Measurements from ENCODE around the gene PPM1G. TPM values are rescaled to one million over a fixed set of nuclear protein-coding genes. Genes with fewer than 3 reads are reported as not detected.
A peak's percentile ranks its signal among the peaks of the same experiment; 100 is the strongest.

PPM1G gene
- total and polyA plus RNA-seq, 3 experiments from 2014 or later, result 104 to 191 (median 189) TPM

- Mint-ChIP-seq H3K9me3 (no peaks in the 10 kb centered on the region), H3K27me3 (peaks cover 0 to 10% of the 10 kb centered on the region in 2 donors), H3K4me3 (peak overlapping the region in 1 of 7 donors; percentile 82), H3K4me1 (peaks cover 17 to 23% (median 21%) of the 10 kb centered on the region in 3 donors), H3K36me3 (peaks cover 0 to 4% (median 0%) of the 10 kb centered on the region in 3 donors), H3K27ac (peak overlapping the region in 1 of 8 donors; percentile 71)
- no peaks in the 10 kb centered on the region for H3K36me3 ChIP-seq (ENCODE audit: insufficient read depth, low read length)
- H3K4me1 ChIP-seq (ENCODE audit: insufficient read depth, low read length), result peaks cover 16% of the 10 kb centered on the region
- POLR2A ChIA-PET, result no interaction called here
- CTCF ChIA-PET, result no interaction called here
- no peak for DNase-seq
- H3K4me3 ChIP-seq (ENCODE audit: low read length), result no peak overlapping the region
- no peaks in the 10 kb centered on the region for H3K27me3 ChIP-seq (ENCODE audit: insufficient read depth, low read length, poor library complexity, severe bottlenecking)
- H3K9me3 ChIP-seq (ENCODE audit: low read length), result no peaks in the 10 kb centered on the region
- H3K27ac ChIP-seq (ENCODE audit: low read depth, low read length), result no peak overlapping the region
Observed at GRCh38 chr2:27412419-27413152, 3.2 kb upstream of the PPM1G start.

- ChIA-PET POLR2A (interaction anchor here (0.7 to 3.0 kb wide), 8 partner anchors 20 to 255 kb away, joined by 3 to 25 read pairs (median 4); partner anchors contain the start of genes GTF3C2, MPV17, NRBP1 and SLC4A1AP), CTCF (interaction anchor here (1.3 to 2.1 kb wide), 4 partner anchors 21 to 274 kb away, joined by 3 to 7 read pairs (median 4); partner anchors contain the start of gene ZNF513)
- Histone ChIP-seq H3K27ac (ENCODE audit: low read depth, low read length) (peak overlapping the region; percentile 86), H3K36me3 (ENCODE audit: insufficient read depth, low read length) (no peaks in the 10 kb centered on the region), H3K4me3 (ENCODE audit: low read length) (peak overlapping the region; percentile 66), H3K9me3 (ENCODE audit: low read length) (no peaks in the 10 kb centered on the region), H3K4me1 (ENCODE audit: insufficient read depth, low read length) (peaks cover 34% of the 10 kb centered on the region), H3K27me3 (ENCODE audit: insufficient read depth, low read length, poor library complexity, severe bottlenecking) (no peaks in the 10 kb centered on the region)
- H3K27ac Mint-ChIP-seq, result peak overlapping the region; percentile 68 to 90 (median 88)
- DNase-seq, result no peak
- peaks cover 32 to 55% (median 47%) of the 10 kb centered on the region in 3 donors for H3K4me1 Mint-ChIP-seq
- H3K4me3 Mint-ChIP-seq, result peak overlapping the region; percentile 81 to 96 (median 90)
- H3K27me3 Mint-ChIP-seq, result peaks cover 0 to 10% of the 10 kb centered on the region in 2 donors
- H3K9me3 Mint-ChIP-seq, result no peaks in the 10 kb centered on the region
- H3K36me3 Mint-ChIP-seq, result peaks cover 0 to 25% (median 3%) of the 10 kb centered on the region in 3 donors
Observed at GRCh38 chr2:27408601-27409320, 630 bp downstream of the PPM1G start.

DNA sequence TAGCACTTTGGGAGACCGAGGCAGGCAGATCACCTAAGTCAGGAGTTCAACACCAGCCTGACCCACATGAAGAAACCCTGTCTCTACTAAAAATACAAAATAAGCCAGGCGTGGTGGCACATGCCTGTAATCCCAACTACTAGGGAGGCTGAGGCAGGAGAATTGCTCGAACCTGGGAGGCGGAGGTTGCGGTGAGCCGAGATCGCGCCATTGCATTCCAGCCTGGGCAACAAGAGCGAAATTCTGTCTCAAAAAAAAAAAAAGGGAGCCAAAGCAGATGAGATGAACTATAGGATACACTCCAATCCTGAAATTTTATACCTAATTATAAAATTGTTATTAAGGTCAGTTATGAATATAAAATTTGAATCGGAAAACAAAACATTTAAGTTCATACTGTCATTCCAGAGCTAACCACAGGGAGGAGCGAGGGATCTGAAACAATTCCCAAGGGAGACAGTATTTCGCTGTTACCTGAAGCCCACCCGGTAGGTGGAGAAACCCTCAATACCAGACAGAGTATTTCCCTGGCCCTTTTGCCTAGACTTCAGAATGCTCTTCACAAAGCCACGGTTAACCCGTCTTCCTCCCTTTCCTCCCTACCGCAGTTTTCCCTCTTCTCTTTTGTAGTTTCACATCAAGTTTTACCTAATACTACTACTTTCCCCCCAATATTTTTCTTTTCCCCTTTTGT, 1.4 kb downstream of the PPM1G start:
- Histone ChIP-seq H3K27me3 (ENCODE audit: insufficient read depth, low read length, poor library complexity, severe bottlenecking) (no peaks in the 10 kb centered on the region), H3K4me3 (ENCODE audit: low read length) (peak overlapping the region; percentile 66), H3K27ac (ENCODE audit: low read depth, low read length) (peak overlapping the region; percentile 86), H3K36me3 (ENCODE audit: insufficient read depth, low read length) (no peaks in the 10 kb centered on the region), H3K4me1 (ENCODE audit: insufficient read depth, low read length) (peaks cover 34% of the 10 kb centered on the region), H3K9me3 (ENCODE audit: low read length) (no peaks in the 10 kb centered on the region)
- Mint-ChIP-seq H3K27ac (peak overlapping the region; percentile 68 to 90 (median 88)), H3K27me3 (peaks cover 0 to 9% of the 10 kb centered on the region in 2 donors), H3K9me3 (no peaks in the 10 kb centered on the region), H3K4me3 (peak overlapping the region; percentile 81 to 96 (median 90)), H3K36me3 (peaks cover 0 to 28% (median 4%) of the 10 kb centered on the region in 3 donors), H3K4me1 (peaks cover 37 to 60% (median 53%) of the 10 kb centered on the region in 3 donors)
- no peak for DNase-seq
- POLR2A ChIA-PET, result interaction anchor here (0.7 to 3.0 kb wide), 2 partner anchors 21 to 212 kb away, joined by 3 to 25 read pairs; partner anchors contain the start of gene NRBP1
- CTCF ChIA-PET, result interaction anchor here (1.6 kb wide), 1 partner anchor 22 kb away, joined by 3 read pairs; no protein-coding TSS in a partner anchor

GRCh38 chr2:27400348-27401135, 8.8 kb downstream of the PPM1G start:
- no peak for DNase-seq
- Histone ChIP-seq H3K27me3 (ENCODE audit: insufficient read depth, low read length, poor library complexity, severe bottlenecking) (no peaks in the 10 kb centered on the region), H3K9me3 (ENCODE audit: low read length) (no peaks in the 10 kb centered on the region), H3K4me3 (ENCODE audit: low read length) (no peak overlapping the region), H3K36me3 (ENCODE audit: insufficient read depth, low read length) (no peaks in the 10 kb centered on the region), H3K4me1 (ENCODE audit: insufficient read depth, low read length) (peaks cover 5% of the 10 kb centered on the region), H3K27ac (ENCODE audit: low read depth, low read length) (no peak overlapping the region)
- Mint-ChIP-seq H3K9me3 (no peaks in the 10 kb centered on the region), H3K27ac (peak overlapping the region; percentile 11 to 91 (median 66)), H3K27me3 (no peaks in the 10 kb centered on the region), H3K36me3 (peaks cover 0 to 33% (median 4%) of the 10 kb centered on the region in 3 donors), H3K4me3 (peak overlapping the region in 1 of 7 donors; percentile 38), H3K4me1 (peaks cover 32 to 70% (median 61%) of the 10 kb centered on the region in 3 donors)
- CTCF ChIA-PET, result no interaction called here
- POLR2A ChIA-PET, result interaction anchor here (0.6 kb wide), 1 partner anchor 9 kb away, joined by 3 read pairs; the partner anchor contains the start of gene PPM1G

DNA sequence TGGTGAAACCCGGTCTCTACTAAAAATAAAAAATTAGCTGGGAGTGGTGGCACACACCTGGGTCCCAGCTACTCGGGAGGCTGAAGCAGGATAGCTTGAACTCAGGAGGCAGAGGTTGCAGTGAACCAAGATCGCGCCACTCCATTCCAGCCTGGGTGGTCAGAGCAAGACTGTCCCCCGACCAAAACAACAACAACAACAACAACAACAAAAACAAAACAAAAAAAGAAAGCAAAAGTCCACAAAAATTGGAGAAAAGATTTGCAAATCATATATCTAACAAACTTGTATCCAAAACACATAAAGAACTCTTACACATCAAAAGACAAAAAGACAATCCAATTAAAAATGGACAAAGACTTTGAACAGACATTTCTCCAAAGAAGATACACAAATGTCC, 10.4 kb downstream of the PPM1G start:
- H3K27ac Mint-ChIP-seq, result peak overlapping the region in 2 of 8 donors; percentile 72 to 89
- no peaks in the 10 kb centered on the region for H3K27me3 Mint-ChIP-seq
- Histone ChIP-seq H3K4me3 (ENCODE audit: low read length) (no peak overlapping the region), H3K27me3 (ENCODE audit: insufficient read depth, low read length, poor library complexity, severe bottlenecking) (no peaks in the 10 kb centered on the region), H3K4me1 (ENCODE audit: insufficient read depth, low read length) (peaks cover 5% of the 10 kb centered on the region), H3K36me3 (ENCODE audit: insufficient read depth, low read length) (no peaks in the 10 kb centered on the region), H3K27ac (ENCODE audit: low read depth, low read length) (no peak overlapping the region), H3K9me3 (ENCODE audit: low read length) (no peaks in the 10 kb centered on the region)
- H3K4me1 Mint-ChIP-seq, result peaks cover 35 to 63% (median 63%) of the 10 kb centered on the region in 3 donors
- peak overlapping the region in 1 of 7 donors; percentile 28 for H3K4me3 Mint-ChIP-seq
- ChIA-PET CTCF (no interaction called here), POLR2A (no interaction called here)
- DNase-seq, result no peak
- H3K9me3 Mint-ChIP-seq, result no peaks in the 10 kb centered on the region
- H3K36me3 Mint-ChIP-seq, result peaks cover 0 to 26% (median 4%) of the 10 kb centered on the region in 3 donors

- Histone ChIP-seq H3K36me3 (ENCODE audit: insufficient read depth, low read length) (no peaks in the 10 kb centered on the region), H3K27me3 (ENCODE audit: insufficient read depth, low read length, poor library complexity, severe bottlenecking) (no peaks in the 10 kb centered on the region), H3K4me1 (ENCODE audit: insufficient read depth, low read length) (peaks cover 22% of the 10 kb centered on the region), H3K9me3 (ENCODE audit: low read length) (no peaks in the 10 kb centered on the region), H3K27ac (ENCODE audit: low read depth, low read length) (no peak overlapping the region), H3K4me3 (ENCODE audit: low read length) (no peak overlapping the region)
- H3K4me3 Mint-ChIP-seq, result peak overlapping the region in 1 of 7 donors; percentile 19
- ChIA-PET POLR2A (no interaction called here), CTCF (interaction anchor here (1.5 kb wide), 1 partner anchor 20 kb away, joined by 3 read pairs; no protein-coding TSS in a partner anchor)
- H3K27ac Mint-ChIP-seq, result peak overlapping the region in 3 of 8 donors; percentile 63 to 82 (median 75)
- H3K27me3 Mint-ChIP-seq, result no peaks in the 10 kb centered on the region
- H3K4me1 Mint-ChIP-seq, result peaks cover 34 to 61% (median 60%) of the 10 kb centered on the region in 3 donors
- H3K36me3 Mint-ChIP-seq, result peaks cover 0 to 28% (median 7%) of the 10 kb centered on the region in 3 donors
- DNase-seq, result no peak
- H3K9me3 Mint-ChIP-seq, result no peaks in the 10 kb centered on the region
Observed at GRCh38 chr2:27393225-27393624, 16.2 kb downstream of the PPM1G start.

All from CD8-positive, alpha-beta memory T cell (primary cell).